Activated CD4-positive, CD25-positive, alpha-beta regulatory T cell (primary cell): ENCODE results near the gene SRGAP1.
"Not testable (repeated sequence)": the region's sequence is repeated elsewhere in the genome, so short reads cannot be mapped to it uniquely, and the experiment has no call there.

Experiments used
- DNase-seq, 4 experiments: peaks; one replicate each; lab custom pipeline; 2025; lab: John Stamatoyannopoulos, UW

The SRGAP1 gene

DNA sequence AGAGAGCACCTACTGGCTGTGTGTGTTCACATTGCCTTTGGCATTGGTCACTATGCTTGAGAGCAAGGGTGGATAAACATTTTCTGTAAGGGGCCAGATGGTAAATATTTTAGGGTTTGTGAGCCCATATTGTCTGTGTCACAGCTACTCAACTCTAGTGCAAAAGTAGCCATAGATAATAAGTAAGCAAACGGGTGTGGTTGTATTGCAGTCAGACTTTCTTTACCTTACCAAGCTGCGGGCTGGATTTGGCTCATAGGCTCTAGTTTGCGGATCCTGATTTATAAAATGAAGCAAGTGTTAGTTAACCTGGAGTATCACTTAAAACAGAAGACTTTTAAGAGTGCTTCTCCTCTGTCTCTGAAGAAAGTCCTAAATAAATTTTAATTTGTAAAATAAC lies 208.6 kb downstream of the SRGAP1 start:
- DNase-seq, result no peak

DNA sequence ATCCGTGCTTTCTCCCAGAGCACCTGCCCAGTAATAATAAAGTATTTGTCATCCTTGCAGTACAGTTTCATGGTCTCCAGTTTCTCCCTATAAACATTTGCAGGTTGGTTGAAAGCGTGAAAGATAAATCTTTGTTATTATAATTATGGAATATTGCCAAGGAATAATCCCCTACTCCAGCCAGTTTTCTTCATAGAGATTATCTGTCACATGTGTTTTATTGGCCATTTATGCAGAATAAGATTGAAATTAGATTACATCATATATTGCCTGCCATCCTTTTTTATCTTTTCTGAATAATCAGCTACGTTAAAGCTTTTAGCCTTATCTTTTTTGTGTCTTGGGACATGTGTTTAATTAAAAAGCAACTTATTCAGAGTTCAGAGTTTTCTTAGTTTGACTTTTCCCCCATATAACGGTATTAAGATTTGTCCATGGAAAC lies 209.6 kb downstream of the SRGAP1 start:
- no peak for DNase-seq

DNA sequence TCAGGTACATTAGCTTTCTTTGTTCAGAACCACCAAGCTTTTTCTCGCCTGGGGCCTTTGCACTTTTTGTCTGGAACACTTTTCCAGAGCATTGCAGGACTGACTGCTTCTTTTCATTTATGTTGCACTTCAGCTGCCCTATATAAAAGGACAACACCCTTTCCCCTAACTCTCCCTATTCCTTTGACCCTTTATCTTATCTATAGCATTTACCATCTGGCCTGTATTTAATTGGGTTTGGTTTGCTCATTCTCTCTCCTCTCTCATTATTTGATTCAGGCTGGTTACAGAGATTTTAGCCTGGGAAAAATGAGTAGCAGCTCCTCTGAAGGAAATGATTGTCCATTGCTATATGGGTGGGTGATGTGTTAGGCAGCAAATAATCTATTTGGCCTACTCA lies 212.2 kb downstream of the SRGAP1 start:
- DNase-seq, result no peak

DNA sequence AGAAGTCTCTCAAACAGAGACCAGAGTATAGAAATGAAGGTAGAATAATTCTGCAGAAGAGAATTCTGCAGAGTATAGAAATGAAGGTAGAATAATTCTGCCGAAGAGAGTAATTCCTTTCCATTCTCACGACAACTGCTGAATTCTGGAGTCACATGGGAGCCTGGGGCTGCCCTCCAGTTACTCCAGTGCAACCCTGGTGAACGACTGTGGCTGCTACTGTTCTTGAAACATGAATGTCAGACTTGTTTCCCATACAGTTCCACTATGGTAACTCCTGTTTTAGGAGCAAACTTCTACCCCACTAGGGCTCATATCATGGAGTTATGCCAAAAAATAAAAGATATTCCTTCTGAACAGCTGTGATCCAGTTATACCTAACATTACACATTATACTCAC lies 213.2 kb downstream of the SRGAP1 start:
- DNase-seq, result no peak

DNA sequence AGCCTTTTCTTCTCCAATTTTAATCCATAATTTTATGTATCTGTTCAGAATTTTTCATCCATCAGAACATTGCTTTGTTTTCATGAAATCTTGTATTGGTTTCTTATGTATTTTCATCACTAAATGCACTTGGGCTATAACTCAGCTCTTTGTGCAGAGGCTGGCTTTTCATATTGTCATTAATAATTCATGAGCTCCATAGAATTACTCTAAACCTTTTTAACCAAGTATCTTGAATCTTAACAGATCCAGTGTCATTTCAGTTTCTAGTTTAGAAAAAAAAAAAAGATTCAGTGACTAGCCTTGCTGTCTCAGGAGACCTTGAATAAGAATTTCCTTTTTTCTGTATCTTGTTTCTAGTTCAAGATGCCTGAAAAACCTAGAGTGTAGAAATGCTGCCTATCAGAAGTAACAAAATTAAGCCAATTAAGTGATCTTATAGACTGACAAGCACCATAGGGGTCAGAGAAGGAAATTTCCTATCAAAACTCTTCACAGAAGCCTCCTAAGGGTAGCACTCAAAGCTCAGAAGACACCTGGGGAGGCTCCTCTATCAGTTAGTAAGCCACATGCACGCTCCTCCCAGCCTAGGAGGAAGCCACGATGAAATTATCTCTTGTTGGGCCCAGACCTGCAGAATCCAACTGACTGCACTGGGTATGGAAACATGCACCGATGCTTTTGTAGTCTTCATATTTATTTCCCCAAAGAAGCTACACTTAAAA lies 214.2 kb downstream of the SRGAP1 start:
- no peak for DNase-seq

DNA sequence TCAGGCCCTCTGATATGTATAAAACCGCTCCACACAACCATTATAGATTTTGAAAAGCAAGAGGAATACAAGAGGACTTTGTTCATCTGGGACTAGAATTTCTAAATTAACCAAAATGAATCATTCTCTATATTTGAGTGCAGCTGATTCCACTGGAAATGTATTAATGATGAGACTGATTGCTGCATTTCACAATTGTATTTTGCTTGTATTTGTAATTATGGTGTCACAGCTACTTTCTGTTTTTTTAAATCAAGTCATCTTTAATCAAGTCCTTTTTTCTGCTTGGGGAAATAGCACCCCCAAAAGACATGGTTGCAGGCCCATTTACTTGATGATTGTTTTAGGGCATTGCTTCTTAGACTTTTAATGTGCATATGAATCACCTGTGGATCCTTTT lies 215.2 kb downstream of the SRGAP1 start:
- no peak for DNase-seq

DNA sequence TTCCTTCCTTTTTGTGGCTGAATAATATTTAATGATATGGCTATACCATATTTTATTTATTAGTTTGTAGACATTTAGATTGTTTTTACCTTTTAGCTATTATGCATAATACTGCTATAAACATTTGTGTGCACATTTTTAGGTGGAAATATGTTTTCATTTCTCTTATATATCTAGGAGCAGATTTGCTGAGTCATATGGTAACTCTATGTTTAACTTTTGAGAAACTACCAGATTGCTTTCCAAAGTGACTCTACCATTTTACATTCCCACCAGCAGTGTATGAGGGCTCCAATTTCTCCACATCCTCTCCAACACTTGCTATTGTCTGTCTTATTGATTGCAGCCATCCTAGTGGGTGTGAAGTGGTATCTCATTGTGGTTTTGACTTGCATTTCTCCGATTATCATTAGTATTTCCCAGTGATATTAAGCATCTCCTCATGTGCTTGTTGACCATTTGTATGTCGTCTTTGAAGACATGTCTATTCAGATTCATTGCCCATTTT lies 217.4 kb downstream of the SRGAP1 start:
- no peak for DNase-seq

DNA sequence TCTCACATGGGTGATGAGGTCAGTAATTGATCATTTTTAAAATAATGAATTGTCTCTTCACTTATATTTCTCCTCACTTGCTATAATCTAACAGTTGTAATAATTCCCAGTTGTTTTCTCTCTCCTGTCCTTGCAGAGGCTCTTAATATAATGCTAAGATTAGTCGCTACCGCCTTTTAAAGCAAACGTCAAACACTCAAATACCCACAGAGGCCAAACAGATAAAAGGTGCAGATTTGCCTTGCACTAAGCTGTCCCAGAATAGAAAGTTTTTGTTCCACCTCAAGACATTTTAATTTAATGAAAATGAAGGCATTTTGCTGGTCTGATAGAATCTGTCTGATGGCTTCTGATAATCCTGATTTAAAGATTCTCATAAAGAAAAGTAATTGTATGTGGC lies 218.6 kb downstream of the SRGAP1 start:
- DNase-seq, result no peak

DNA sequence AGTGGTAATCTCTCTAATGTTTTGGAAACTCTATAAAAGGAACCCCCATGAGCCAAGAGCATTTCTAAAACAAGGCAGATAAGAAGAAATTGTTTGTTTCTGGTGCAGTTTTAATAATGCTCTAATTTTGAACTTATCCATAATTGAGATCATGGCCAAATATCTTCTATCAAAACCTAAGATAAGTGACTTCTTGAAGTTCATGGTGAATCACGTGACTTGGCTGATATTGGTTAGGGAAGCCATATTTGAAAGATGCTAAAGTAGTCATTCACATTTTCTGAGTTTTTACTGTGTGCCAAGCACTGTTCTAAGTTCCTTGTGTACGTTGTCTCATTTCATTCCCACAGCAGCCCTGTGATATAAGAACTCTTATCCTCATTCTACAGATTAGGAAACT lies 219.7 kb downstream of the SRGAP1 start:
- DNase-seq, result no peak

DNA sequence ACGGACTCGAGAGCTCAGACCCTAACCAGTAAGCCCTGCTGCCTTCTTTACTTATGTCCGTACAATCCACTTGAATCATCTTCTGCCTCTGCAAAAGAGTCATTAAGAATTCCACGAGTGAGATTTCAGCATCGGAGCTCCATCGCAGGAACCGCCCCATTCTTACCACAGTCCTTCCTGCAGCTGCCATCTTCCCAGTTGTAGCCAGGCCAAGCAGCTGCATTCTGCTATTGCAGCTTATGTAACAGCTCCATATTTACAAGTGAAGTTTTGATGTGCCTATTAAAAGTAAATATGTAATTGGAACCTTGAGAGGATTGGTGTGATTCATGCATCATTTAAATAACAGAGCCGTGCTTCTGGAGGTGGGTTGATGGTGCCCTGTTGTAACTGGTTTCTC lies 220.2 kb downstream of the SRGAP1 start:
- no peak for DNase-seq

DNA sequence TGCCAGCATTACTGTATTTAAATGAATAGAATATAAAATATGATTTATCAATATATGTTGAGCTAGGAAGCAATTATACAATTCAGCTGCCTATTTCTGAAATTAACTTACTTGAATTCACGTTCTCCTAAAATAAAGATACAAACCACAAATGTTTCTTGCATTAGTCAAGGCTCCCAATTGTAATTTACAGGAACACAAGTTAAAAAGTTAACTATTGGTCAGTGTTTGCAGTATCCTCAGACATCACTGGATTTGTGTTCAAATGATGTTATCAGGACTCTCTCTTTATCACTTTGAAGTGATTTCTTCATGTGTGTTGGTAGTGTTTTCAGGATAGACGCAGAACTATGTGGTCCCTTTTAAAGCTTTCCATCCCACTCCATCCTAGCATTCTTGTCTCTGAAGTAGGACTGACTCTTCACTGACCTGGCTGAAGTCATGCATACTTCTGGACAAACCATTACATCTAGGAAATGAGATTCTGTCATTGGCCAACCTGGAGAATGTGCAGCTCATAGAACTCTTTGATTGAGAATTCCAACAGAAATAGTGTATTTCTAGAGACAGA lies 221.5 kb downstream of the SRGAP1 start:
- DNase-seq, result no peak

DNA sequence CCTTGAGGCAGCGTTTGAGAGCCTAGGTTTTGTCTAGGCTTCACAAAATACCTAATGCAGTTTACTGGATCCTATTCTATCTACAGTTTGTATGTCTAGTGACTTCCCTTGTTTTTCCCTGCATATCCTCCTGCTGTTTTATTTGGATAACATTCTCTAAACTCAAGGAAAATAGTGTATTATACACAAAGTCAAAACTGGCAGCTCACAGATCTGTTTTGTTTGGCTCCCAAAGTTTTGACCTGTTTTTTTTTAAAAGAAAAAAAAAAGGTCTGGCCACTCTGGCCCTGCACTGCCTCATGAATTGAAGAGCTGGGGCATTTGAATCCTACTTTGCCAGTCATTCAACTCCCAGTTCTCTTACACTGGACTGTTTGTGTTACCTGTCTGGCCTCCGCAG lies 222.3 kb downstream of the SRGAP1 start:
- no peak for DNase-seq

DNA sequence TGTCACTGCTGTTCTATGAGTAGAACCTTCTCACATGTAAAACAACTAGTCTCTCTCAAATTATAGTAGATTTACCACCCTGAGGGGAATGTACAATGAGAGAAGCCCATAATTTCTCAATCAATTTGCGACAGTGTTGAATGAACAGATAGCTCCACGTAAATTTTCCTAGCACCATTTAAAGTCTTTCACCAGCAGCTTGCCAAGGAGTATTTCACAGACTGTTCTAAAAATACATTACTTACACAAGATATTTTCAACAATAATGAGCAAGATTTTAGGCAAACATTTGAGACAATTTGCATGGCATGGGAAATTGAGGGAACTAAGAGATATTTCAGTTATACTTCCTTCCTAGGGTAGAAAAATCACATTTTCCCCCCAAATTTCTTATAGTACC lies 226.0 kb downstream of the SRGAP1 start:
- DNase-seq, result no peak

DNA sequence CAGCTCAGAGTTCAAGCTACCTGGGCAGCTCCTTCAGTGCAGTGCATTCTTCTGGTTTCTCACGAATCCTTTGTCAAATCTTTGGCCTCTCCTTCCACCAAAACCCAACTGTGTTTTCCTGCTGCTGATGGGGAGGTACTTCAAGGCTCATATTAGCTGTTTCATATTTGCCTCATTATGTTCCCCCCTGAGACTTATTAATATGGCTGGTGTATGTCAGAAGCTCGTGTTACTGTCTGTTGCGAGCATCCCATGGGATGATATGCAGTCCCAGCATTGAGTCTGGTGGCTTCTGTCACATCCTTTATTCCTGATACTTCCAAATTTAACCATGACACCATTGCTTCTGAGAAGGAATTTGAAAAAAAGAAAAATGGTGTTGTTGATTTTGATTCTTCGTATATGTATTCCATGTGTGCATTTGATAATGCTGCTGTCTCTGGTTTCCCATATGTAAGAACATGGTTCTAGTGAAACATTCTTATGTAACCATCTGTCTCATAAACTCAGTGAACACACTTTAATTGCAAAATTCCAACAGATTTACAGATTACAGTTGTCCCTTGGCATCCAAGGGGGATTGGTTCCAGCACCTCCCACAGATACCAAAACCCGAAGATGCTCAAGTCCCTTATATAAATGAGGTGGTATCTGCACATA lies 228.5 kb downstream of the SRGAP1 start:
- no peak for DNase-seq

DNA sequence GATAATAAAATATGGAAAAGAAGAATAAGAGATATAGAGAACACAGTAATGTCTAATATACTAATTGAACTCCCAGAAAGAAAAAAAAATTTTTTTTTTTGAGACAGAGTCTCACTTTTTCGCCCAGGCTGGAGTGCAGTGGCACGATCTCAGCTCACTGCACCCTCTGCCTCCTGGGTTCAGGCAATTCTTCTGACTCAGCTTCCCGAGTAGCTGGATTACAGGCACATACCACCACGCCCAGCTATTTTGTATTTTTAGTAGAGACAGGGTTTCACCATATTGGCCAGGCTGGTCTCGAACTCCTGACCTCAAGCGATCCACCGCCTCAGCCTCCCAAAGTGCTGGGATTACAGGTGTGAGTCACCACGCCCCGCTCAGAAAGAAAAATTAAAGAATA lies 232.1 kb downstream of the SRGAP1 start:
- not testable (repeated sequence) for DNase-seq

DNA sequence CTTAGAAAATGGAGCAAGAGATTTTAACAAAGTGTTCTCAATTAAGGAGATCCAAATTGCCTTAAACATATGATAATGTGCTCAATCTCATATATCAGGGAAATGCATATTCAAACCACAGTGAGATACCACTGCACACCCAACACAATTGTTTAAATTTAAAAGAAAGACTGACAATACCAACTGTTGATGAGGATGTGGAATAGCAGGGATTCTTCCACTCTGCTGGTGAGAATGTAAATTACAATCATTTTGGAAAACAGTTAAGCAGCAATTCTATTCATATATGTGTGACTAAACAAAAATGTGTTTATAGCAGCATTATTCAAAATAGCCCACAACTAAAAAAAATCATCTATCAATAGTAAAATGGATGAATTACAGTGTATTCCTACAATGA lies 233.4 kb downstream of the SRGAP1 start:
- no peak for DNase-seq

DNA sequence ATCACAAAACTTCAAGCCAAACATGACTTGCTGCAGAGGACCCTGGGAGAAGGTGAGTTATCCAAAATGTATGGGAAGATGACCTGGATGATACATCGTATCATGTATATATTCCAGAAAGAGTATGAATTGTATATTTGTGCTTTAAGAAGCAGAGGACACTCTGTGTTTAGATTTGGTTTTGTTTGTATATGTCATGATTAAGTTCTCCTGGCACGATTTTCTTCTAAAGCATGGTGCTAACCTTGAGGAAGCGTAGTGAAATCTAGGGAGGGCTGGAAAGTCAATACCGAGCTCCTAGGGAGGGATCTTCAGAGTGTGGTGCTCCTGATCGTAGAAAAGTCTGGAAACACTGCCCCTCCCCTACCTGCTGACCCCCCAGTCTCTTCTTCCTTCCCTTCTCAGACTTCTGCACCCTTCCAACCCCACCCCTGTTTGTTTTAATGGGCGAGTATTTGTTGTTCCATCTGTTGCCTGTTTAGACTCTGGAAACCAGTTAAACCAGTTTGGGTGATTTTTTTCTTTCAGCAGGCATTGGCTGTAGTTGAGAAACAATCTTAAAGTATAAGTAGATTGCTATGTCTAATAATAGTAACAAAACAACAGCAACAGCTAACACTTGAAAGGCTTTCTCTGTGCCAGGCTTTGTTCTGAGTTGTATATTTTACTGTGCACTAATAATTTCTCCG lies 236.0 kb downstream of the SRGAP1 start:
- no peak for DNase-seq

DNA sequence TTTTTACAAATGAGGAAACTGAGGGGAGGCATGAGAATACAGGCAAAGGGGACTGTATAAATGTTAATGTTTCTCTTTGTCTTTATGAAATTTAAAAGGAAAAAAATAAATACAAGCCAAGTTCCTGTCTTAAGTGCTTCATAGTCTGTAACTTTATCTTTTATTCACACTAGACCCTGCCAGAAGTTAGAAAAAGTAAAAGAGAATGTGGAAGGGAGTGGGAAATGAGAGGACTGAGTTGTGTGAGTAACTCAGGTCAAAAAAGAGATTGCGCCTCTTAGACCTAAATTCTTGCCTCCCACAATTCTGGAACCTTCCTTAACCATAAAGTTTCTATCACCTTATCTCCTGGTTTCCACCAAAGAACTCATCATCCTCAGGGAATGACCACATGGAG lies 236.5 kb downstream of the SRGAP1 start:
- DNase-seq, result no peak

DNA sequence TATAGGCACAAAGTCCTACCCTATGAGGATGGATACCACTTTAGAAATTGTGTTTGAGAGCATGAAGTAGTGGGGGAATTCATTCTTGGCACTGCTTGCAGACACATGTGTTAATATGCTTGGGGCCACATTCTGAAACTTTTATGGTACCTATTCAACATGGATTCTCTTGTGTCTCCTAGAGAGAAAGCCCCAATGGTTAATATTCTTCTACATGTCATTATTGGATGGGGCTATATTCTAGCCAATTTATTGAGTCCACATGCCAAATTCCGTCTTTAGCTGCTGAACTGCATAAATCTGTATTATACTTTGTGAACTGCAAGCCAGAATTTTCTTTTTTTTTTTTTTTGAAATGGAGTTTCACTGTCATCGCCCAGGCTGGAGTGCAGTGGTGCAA lies 237.6 kb downstream of the SRGAP1 start:
- no peak for DNase-seq

DNA sequence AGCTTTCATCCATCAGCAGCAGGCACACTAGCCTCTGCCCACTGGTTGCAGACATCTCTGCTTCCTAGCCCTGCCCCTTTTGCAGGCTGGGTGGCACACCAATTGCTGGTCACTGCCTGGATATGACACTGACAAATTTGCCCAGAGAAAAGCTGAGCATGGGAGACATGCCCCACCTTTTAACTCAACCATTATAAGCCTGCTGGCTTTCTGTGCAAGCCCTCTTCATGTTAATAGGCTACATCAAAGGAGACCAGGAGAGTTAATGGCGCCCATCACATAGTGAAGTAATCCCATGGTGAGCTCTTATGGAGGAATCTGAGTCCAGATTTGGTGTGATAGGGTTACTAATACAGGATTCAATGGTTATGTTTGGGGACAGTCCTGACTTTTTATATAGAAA lies 238.4 kb downstream of the SRGAP1 start:
- DNase-seq, result no peak

DNA sequence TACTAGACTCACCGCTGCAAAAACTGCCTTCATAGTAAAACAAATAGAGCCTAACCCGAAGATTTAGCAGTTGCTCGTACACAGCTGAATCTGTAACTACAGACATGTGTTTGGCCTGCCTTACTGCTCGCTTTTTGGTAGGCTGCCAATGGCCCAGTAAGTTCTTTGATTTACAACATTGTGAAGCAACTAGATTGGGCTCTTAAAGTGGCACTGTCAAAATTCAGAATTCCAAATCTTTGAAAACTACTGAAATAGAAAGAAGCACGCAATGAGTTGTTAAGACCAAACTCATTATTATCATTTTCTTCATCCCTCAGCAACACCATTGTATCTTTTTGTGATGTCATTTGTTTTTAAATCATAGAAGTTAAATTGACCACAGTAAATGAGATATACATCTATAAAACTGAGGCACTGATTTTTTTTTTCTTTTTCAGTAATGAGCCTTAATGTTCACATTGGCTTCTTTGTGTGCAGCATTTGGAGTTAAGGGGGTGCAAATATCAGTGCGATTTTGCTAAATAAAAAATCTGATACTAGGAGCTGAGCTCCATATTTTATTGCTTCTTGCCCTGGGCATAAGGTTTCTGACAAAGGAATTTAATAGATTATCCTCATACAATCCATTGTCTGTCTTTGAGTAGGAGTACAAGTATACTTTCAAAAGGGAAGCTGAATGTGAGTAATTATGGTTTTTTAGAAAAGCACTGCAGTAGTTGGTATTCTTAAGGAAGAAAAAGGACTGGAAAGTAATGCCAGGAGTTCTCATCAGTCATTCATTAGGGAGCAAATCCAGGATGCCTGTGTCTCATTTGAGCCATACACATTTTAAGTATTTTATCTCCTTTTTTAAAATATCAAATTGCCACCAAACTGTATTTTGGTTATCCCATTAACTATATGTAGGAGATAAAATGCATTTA lies 239.0 kb downstream of the SRGAP1 start:
- DNase-seq, result no peak

DNA sequence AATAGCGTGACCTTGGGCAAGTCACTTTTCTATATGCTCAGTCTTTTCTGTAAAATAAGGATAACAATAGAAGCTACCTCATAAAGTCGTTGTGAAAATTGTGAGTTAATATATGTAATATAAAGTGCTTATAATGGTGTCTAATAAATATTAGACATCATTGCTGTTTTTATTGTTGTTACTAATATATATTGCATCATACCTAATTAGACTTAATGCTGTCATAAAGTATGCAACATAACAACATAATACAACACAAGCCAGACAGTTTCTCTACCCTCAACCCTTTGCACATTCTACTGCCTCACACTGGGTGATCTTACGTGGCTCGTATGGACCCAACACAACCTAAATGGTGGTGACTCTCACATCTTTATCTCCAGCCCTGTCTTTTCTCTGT lies 240.7 kb downstream of the SRGAP1 start:
- DNase-seq, result no peak
